Mucosa of stomach (tissue), 1 donor: ENCODE results near the gene SEBOX.

Source experiments
- H3K27me3 ChIP-seq: one replicate; pipeline ENCODE4 v1.7.0; 2013; ENCODE audit warnings: mild to moderate bottlenecking, low read length; ENCODE audit not compliant: control insufficient read depth, insufficient read depth
- H3K36me3 ChIP-seq: one replicate; pipeline ENCODE4 v1.7.0; 2013; ENCODE audit warnings: low read length; ENCODE audit not compliant: control insufficient read depth, insufficient read depth
- H3K4me1 ChIP-seq: one replicate; pipeline ENCODE4 v1.7.0; 2013; ENCODE audit warnings: mild to moderate bottlenecking, low read length; ENCODE audit not compliant: control insufficient read depth, insufficient read depth
- H3K4me3 ChIP-seq: one replicate; pipeline ENCODE4 v1.7.0; 2013; ENCODE audit warnings: low read length
- H3K9ac ChIP-seq: one replicate; pipeline ENCODE4 v1.7.0; 2013; ENCODE audit warnings: mild to moderate bottlenecking, low read length, moderate library complexity
- H3K9me3 ChIP-seq: one replicate; pipeline ENCODE4 v1.7.0; 2013; ENCODE audit warnings: mild to moderate bottlenecking, low read length, moderate library complexity; ENCODE audit not compliant: control insufficient read depth
- donor health status: Pancreatic carcinoma.

The SEBOX gene

GRCh38 chr17:28402224-28402630 is 37.2 kb upstream of the SEBOX start:
- Histone ChIP-seq H3K4me3 (no peak overlapping the region), H3K9me3 (no peaks in the 10 kb centered on the region), H3K9ac (no peak overlapping the region), H3K36me3 (peaks cover 15% of the 10 kb centered on the region), H3K4me1 (peaks cover 31% of the 10 kb centered on the region), H3K27me3 (no peaks in the 10 kb centered on the region)

DNA sequence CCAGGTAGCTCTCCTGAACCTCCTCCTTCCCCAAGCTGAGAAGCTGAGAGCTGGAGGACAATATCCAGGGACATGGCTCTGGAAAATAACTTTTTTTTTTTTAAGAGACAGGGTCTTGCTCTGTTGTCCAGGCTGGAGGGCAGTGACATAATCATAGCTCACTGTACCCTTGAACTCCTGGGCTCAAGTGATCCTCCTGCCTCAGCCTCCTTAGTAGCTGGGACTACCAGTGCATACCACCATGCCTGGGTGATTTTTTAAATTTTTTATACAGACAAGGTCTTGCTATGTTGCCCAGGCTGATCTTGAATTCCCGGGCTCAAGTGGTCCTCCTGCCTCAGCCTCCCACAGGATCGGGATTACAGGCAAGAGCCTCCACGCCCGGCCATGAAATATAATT is 34.8 kb upstream of the SEBOX start:
- no peak overlapping the region for H3K9ac ChIP-seq
- no peaks in the 10 kb centered on the region for H3K9me3 ChIP-seq
- H3K36me3 ChIP-seq: peaks cover 15% of the 10 kb centered on the region
- no peak overlapping the region for H3K4me3 ChIP-seq
- H3K27me3 ChIP-seq: no peaks in the 10 kb centered on the region
- peaks cover 12% of the 10 kb centered on the region for H3K4me1 ChIP-seq

- H3K27me3 ChIP-seq: no peaks in the 10 kb centered on the region
- H3K36me3 ChIP-seq: peaks cover 15% of the 10 kb centered on the region
- peaks cover 6% of the 10 kb centered on the region for H3K4me1 ChIP-seq
- no peaks in the 10 kb centered on the region for H3K9me3 ChIP-seq
- no peak overlapping the region for H3K9ac ChIP-seq
- H3K4me3 ChIP-seq: no peak overlapping the region
Observed at GRCh38 chr17:28398280-28398981, 33.4 kb upstream of the SEBOX start.

- Histone ChIP-seq H3K27me3 (no peaks in the 10 kb centered on the region), H3K9me3 (no peaks in the 10 kb centered on the region), H3K9ac (no peak overlapping the region), H3K36me3 (peaks cover 15% of the 10 kb centered on the region), H3K4me1 (peaks cover 6% of the 10 kb centered on the region), H3K4me3 (no peak overlapping the region)
Observed at GRCh38 chr17:28397687-28398279, 32.8 kb upstream of the SEBOX start.

DNA sequence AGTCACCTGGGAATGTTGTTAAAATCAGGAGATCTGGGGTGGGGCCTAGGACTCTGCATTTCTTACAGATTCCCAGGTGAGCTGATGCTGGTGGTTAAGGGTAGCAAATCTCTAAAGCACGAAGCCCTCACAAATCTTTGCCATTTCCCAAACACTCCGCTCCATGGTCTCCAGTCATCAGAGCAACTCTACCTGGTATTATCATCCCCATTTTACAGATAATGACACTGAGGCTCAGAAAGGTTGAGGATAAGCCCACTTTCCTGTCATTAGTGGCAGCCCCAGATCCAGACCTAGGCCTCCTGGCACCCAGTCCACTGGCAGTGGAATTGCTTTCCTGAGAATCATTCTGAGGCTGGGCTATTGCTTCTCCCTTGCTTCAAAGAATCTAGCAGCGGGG is 32.3 kb upstream of the SEBOX start:
- no peak overlapping the region for H3K9ac ChIP-seq
- H3K9me3 ChIP-seq: no peaks in the 10 kb centered on the region
- H3K4me1 ChIP-seq: peaks cover 6% of the 10 kb centered on the region
- no peaks in the 10 kb centered on the region for H3K27me3 ChIP-seq
- no peak overlapping the region for H3K4me3 ChIP-seq
- peaks cover 15% of the 10 kb centered on the region for H3K36me3 ChIP-seq

DNA sequence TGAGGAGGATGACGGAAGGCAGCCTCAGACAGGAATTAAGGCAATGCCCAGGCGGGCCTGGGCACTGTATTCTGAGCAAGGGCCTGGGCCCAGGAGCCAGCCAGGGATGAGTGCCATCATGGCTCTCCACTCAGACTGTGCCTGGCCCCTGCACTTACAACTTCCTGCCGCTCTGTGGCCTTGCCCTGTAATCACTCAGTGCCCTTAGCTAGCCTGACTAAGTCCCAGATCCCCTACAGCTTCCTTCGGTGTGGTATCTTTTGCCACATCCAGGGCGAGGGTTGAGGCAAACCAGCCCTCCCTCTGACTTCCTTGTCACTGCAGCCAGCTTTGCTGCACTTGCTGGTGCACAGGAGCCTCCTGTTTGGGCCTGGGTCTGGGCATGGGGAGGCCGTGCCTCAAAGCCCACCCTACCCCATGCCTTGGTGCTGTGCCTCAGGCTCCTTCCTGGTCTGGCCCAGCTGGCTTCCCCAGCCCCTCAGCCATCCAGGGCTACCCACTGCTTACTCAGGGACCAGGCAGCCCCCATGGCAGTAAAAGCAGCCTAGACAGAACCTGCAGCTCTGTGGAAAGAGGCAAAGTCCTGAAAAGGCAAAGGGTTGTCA is 31.7 kb upstream of the SEBOX start:
- no peaks in the 10 kb centered on the region for H3K9me3 ChIP-seq
- no peaks in the 10 kb centered on the region for H3K27me3 ChIP-seq
- H3K4me3 ChIP-seq: no peak overlapping the region
- H3K9ac ChIP-seq: no peak overlapping the region
- peaks cover 6% of the 10 kb centered on the region for H3K4me1 ChIP-seq
- peaks cover 15% of the 10 kb centered on the region for H3K36me3 ChIP-seq

DNA sequence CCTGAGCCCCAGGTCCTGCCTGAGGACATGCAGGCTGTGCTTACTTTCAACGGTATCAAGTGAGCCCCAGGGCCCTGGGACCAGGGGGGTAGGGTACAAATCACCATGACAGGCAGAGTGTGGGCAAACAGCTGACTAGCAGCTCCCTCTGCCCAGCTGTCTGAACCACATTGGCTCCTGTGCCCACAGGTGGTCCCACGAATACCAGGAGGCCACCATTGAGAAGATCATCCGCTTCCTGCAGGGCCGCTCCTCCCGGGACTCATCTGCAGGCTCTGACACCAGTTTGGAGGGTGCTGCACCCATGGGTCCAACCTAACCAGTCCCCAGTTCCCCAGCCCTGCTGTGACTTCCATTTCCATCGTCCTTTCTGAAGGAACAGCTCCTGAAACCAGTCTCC is 31.0 kb upstream of the SEBOX start:
- H3K27me3 ChIP-seq: no peaks in the 10 kb centered on the region
- no peak overlapping the region for H3K4me3 ChIP-seq
- no peak overlapping the region for H3K9ac ChIP-seq
- no peaks in the 10 kb centered on the region for H3K9me3 ChIP-seq
- H3K4me1 ChIP-seq: peaks cover 6% of the 10 kb centered on the region
- peaks cover 18% of the 10 kb centered on the region for H3K36me3 ChIP-seq

GRCh38 chr17:28395426-28395825 is 30.4 kb upstream of the SEBOX start:
- Histone ChIP-seq H3K9ac (no peak overlapping the region), H3K27me3 (no peaks in the 10 kb centered on the region), H3K36me3 (peaks cover 20% of the 10 kb centered on the region), H3K4me1 (peaks cover 6% of the 10 kb centered on the region), H3K4me3 (no peak overlapping the region), H3K9me3 (no peaks in the 10 kb centered on the region)

- Histone ChIP-seq H3K4me3 (no peak overlapping the region), H3K9me3 (no peaks in the 10 kb centered on the region), H3K4me1 (peaks cover 6% of the 10 kb centered on the region), H3K27me3 (no peaks in the 10 kb centered on the region), H3K36me3 (peaks cover 17% of the 10 kb centered on the region), H3K9ac (no peak overlapping the region)
Observed at GRCh38 chr17:28394337-28395116, 29.5 kb upstream of the SEBOX start.

DNA sequence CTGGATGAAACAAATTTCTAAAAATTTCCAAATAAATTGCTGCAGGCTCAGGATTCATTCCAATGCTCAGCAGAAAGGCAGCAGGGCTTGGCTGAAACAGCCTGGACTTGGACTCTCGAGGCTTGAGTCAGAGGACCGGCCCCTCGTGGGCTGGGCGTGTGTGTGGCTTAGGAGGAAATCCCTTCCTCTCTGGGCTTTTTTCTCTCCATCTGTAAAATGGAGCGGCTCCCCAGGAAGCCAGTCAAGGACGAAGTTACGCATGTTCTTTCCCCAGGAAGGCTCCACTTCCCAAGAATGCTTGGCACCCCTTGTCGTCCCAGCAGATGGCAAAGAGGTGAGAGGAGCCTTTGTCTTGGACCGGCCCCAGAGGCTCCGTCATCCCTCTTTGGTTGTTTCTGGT is 27.5 kb upstream of the SEBOX start:
- Histone ChIP-seq H3K36me3 (peaks cover 5% of the 10 kb centered on the region), H3K9ac (no peak overlapping the region), H3K4me3 (no peak overlapping the region), H3K4me1 (no peaks in the 10 kb centered on the region), H3K9me3 (no peaks in the 10 kb centered on the region), H3K27me3 (no peaks in the 10 kb centered on the region)

DNA sequence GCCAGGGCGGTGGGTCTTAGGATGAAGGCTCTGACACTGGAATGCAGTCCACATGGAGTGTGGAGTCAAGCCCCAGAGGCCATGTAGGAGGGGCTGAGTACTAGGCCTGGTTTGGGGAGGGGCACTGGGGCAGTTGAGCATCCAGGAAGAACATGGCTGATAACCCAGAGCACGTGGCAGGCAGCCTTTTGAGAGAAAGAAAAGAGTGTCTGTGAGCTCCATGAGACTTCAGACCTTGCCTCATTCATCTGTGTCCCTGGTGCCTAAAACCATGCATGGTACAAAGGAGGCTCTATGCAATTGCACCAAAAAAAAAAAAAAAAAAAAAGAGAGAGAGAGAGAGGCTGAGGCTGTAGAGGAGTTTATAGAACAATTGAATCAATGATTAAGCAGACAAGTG is 26.4 kb upstream of the SEBOX start:
- Histone ChIP-seq H3K4me1 (no peaks in the 10 kb centered on the region), H3K27me3 (no peaks in the 10 kb centered on the region), H3K36me3 (peaks cover 5% of the 10 kb centered on the region), H3K9me3 (no peaks in the 10 kb centered on the region), H3K9ac (no peak overlapping the region), H3K4me3 (no peak overlapping the region)

- H3K36me3 ChIP-seq: peaks cover 5% of the 10 kb centered on the region
Observed at GRCh38 chr17:28390984-28391383, 26.0 kb upstream of the SEBOX start.

More at GRCh38 chr17:28390984-28391383, 26.0 kb upstream of the SEBOX start:
- no peaks in the 10 kb centered on the region for H3K27me3 ChIP-seq
- no peaks in the 10 kb centered on the region for H3K9me3 ChIP-seq
- H3K4me3 ChIP-seq: no peak overlapping the region
- no peaks in the 10 kb centered on the region for H3K4me1 ChIP-seq
- no peak overlapping the region for H3K9ac ChIP-seq
